ENCODE results near the gene VWDE. TPM values are rescaled to one million over a fixed set of nuclear protein-coding genes. Genes with fewer than 3 reads are reported as not detected.

VWDE gene
- polyA plus RNA-seq, 1 experiment: 0.14 TPM

DNA sequence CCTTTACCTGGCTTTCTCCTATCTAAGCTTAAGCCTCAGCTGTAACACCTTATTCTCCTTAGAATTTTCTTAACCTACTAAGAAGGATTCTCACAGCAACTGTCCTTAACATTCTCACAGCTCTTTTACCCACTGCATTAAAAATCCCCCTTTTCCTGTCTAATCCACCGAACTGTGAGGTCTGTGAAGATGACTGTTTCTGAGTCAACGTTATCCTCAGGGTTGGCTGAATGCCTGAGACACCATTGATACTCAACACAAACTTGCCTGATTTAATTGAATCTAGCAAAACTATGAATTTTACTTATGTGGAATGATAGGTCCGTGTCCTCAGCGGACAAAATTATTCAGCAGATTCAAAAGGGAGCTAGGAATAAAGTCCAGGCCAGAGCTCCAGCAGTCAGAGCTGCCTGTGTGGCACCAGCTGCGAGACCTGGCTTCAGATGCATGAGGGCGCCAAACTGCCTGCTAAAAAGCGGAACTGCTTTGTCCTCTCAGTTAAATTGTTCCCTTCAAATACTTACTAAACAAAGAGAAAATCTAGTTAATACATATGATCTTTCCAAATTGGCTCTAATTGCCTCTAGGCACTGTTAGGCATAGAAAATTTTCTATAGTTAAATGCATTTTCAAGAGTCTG is 33.4 kb upstream of the VWDE start:
- ChIA-PET POLR2A (no interaction called here), CTCF (interaction anchor here (0.7 to 3.0 kb wide), 6 partner anchors 22 to 53 kb away, joined by 3 to 23 read pairs (median 3); no protein-coding TSS in a partner anchor)
- Histone ChIP-seq H3K4me3 (ENCODE audit: low read depth, low read length) (no peak overlapping the region), H3K27ac (ENCODE audit: low read depth, low read length) (no peak overlapping the region), H3K9me3 (ENCODE audit: control insufficient read depth, insufficient read depth, low read length) (no peaks in the 10 kb centered on the region), H3K27me3 (ENCODE audit: control insufficient read depth, insufficient read depth, low read length) (no peaks in the 10 kb centered on the region)
- no peak for DNase-seq (ENCODE audit: low read depth, low spot score)
- TF ChIP-seq, protein P1, sequence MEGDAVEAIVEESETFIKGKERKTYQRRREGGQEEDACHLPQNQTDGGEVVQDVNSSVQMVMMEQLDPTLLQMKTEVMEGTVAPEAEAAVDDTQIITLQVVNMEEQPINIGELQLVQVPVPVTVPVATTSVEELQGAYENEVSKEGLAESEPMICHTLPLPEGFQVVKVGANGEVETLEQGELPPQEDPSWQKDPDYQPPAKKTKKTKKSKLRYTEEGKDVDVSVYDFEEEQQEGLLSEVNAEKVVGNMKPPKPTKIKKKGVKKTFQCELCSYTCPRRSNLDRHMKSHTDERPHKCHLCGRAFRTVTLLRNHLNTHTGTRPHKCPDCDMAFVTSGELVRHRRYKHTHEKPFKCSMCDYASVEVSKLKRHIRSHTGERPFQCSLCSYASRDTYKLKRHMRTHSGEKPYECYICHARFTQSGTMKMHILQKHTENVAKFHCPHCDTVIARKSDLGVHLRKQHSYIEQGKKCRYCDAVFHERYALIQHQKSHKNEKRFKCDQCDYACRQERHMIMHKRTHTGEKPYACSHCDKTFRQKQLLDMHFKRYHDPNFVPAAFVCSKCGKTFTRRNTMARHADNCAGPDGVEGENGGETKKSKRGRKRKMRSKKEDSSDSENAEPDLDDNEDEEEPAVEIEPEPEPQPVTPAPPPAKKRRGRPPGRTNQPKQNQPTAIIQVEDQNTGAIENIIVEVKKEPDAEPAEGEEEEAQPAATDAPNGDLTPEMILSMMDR (IDR thresholded peaks at IDR 0.05; ENCODE audit: low read depth, low read length): peak; percentile 24

DNA sequence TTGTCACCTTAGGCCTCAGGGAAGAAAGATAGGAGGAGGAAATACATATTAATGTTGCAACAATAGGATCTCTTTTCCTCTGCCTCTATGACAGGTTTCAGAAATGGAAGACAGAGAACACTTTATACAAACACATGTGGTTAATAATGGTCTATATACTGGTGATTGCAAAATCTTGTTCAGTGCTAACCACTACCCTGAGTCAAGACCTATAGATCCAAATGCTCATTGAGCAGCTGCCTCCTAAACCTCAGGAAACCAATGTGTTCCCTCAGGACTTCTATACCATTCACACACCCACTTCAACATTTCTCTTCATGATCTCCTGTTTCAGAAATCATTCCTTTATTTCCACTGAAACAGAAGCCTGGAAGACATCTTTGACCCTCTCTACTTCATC is 32.5 kb upstream of the VWDE start:
- Histone ChIP-seq H3K27me3 (ENCODE audit: control insufficient read depth, insufficient read depth, low read length) (no peaks in the 10 kb centered on the region), H3K4me3 (ENCODE audit: low read depth, low read length) (no peak overlapping the region), H3K9me3 (ENCODE audit: control insufficient read depth, insufficient read depth, low read length) (no peaks in the 10 kb centered on the region), H3K27ac (ENCODE audit: low read depth, low read length) (no peak overlapping the region)
- ChIA-PET POLR2A (no interaction called here), CTCF (interaction anchor here (0.6 to 3.0 kb wide), 4 partner anchors 23 to 54 kb away, joined by 3 to 23 read pairs (median 10); no protein-coding TSS in a partner anchor)
- no peak for DNase-seq (ENCODE audit: low read depth, low spot score)
- TF ChIP-seq, protein P1 (IDR thresholded peaks at IDR 0.05; ENCODE audit: low read depth, low read length): no peak

DNA sequence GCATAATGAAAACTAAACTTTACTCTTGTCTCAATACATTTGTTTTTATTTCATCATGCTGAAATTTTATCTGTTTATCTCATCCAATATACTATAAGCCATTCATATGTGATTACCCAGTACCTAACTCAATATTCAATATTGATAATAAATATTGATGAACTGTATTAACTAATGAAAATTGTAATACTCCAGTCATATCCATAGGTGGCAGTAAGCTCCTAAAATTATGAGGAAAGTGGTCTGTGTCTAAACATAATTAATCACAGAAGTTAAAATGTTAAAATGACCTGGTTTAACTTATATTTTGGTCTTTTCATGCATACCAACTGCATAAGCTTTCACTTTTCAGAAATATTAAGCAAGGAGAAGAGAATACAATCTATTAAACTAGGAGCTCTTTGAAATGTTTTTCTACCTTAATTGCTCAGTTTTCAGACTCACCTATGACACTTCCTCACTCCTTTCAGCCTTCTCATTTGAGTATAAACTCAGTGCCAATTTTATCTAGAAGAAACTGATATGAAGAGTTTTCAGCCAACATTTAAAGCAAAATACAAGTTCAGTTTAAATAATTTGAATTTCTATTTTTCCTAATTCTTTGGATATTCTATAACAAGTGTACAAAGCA is 30.5 kb upstream of the VWDE start:
- Histone ChIP-seq H3K9me3 (ENCODE audit: control insufficient read depth, insufficient read depth, low read length) (no peaks in the 10 kb centered on the region), H3K27ac (ENCODE audit: low read depth, low read length) (no peak overlapping the region), H3K4me3 (ENCODE audit: low read depth, low read length) (no peak overlapping the region), H3K27me3 (ENCODE audit: control insufficient read depth, insufficient read depth, low read length) (no peaks in the 10 kb centered on the region)
- ChIA-PET CTCF (interaction anchor here (0.6 to 2.6 kb wide), 16 partner anchors 8 to 492 kb away, joined by 3 to 32 read pairs (median 6); no protein-coding TSS in a partner anchor), POLR2A (no interaction called here)
- TF ChIP-seq, protein P1 (IDR thresholded peaks at IDR 0.05; ENCODE audit: low read depth, low read length): peak; percentile 53
- DNase-seq (ENCODE audit: low read depth, low spot score): no peak

DNA sequence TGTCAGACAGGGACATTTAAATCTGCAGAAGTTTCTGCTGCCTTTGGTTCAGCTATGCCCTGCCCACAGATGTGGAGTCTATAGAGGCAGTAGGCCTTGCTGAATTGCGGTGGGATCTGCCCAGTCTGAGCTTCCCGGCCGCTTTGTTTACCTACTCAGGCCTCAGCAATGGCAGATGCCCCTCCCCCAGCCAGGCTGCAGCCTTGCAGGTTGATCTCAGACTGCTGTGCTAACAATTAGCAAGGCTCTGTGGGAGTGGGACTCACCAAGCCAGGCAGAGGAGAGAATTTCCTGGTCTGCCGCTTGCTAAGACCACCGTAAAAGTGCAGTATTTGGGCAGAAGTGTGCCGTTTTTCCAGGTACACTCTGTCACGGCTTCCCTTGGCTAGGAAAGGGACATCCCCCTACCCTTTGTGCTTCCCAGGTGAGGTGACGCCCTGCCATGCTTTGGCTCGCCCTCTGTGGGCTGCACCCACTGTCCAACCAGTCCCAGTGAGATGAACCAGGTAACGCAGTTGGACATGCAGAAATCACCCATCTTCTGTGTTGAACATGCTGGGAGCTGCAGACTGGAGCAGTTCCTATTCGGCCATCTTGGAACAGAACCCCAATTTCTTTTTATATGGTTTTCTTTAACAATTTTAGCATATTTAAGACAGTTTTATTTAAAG is 28.4 kb upstream of the VWDE start:
- H3K9me3 ChIP-seq (ENCODE audit: control insufficient read depth, insufficient read depth, low read length): peaks cover 4% of the 10 kb centered on the region; the same call in 1 of the 2 replicates
- no peak for DNase-seq (ENCODE audit: low read depth, low spot score)
- CTCF ChIA-PET: interaction anchor here (1.2 to 2.6 kb wide), 2 partner anchors 26 to 27 kb away, joined by 5 to 23 read pairs; no protein-coding TSS in a partner anchor

More for the DNA sequence above, 28.4 kb upstream of the VWDE start:
- no peaks in the 10 kb centered on the region for H3K27me3 ChIP-seq (ENCODE audit: control insufficient read depth, insufficient read depth, low read length)
- H3K27ac ChIP-seq (ENCODE audit: low read depth, low read length): peak overlapping the region; percentile 57
- TF ChIP-seq, protein P1 (IDR thresholded peaks at IDR 0.05; ENCODE audit: low read depth, low read length): no peak
- no peak overlapping the region for H3K4me3 ChIP-seq (ENCODE audit: low read depth, low read length)
- POLR2A ChIA-PET: interaction anchor here (0.6 kb wide), 1 partner anchor 9 kb away, joined by 4 read pairs; no protein-coding TSS in a partner anchor

All from AG04450 (cell line).